HEK293T (cell line): ENCODE data around the gene MARK4.

Experiments
- CTCF ChIA-PET: fragments of 350-600 bp; formaldehyde crosslinking; extraction: SDS; loops from one replicate; lab custom pipeline; 2021; ENCODE audit warnings: antibody characterized with exemption, inconsistent platforms; lab: Yijun Ruan, JAX
- POLR2A ChIA-PET: fragments of 350-600 bp; formaldehyde crosslinking; extraction: SDS; loops from one replicate; lab custom pipeline; 2020; ENCODE audit warnings: antibody characterized with exemption, inconsistent platforms; lab: Yijun Ruan, JAX
- DNase-seq: peaks from one replicate; pipeline ENCODE4 v3.0.0; 2012; ENCODE audit warnings: mixed read lengths; ENCODE audit errors: extremely low spot score
- ARNT ChIP-seq: fragments of 450-650 bp; IDR thresholded peaks from 2 replicates; pipeline ENCODE4 v1.6.1; 2017; ENCODE audit warnings: mild to moderate bottlenecking
- BHLHE40 ChIP-seq: fragments of 450-650 bp; IDR thresholded peaks from 2 replicates; pipeline ENCODE4 v1.6.1; 2016; ENCODE audit warnings: mild to moderate bottlenecking, moderate library complexity, borderline replicate concordance
- CTBP1 ChIP-seq: fragments of 450-650 bp; IDR thresholded peaks from 2 replicates; pipeline ENCODE4 v1.6.1; 2016; ENCODE audit warnings: borderline replicate concordance
- ELF4 ChIP-seq: fragments of 450-650 bp; IDR thresholded peaks from 2 replicates; pipeline ENCODE4 v1.6.1; 2017; ENCODE audit warnings: antibody characterized with exemption
- FOXA1 ChIP-seq: fragments of 450-650 bp; IDR thresholded peaks from 2 replicates; pipeline ENCODE4 v1.6.1; 2016; ENCODE audit warnings: mild to moderate bottlenecking
- FOXK2 ChIP-seq: fragments of 450-650 bp; IDR thresholded peaks from 2 replicates; pipeline ENCODE4 v1.6.1; 2016; ENCODE audit warnings: mild to moderate bottlenecking
- FOXM1 ChIP-seq: fragments of 450-650 bp; IDR thresholded peaks from 2 replicates; pipeline ENCODE4 v1.6.1; 2017; ENCODE audit warnings: mild to moderate bottlenecking, borderline replicate concordance
- HDGF ChIP-seq: fragments of 450-650 bp; IDR thresholded peaks from 2 replicates; pipeline ENCODE4 v1.6.1; 2017; ENCODE audit warnings: antibody characterized with exemption, borderline replicate concordance
- L3MBTL2 ChIP-seq: fragments of 450-650 bp; conservative IDR thresholded peaks from 2 replicates; pipeline ENCODE4 v1.6.1; 2016; ENCODE audit warnings: mild to moderate bottlenecking
- LEF1 ChIP-seq: fragments of 450-650 bp; IDR thresholded peaks from 2 replicates; pipeline ENCODE4 v1.6.1; 2017; ENCODE audit warnings: mild to moderate bottlenecking, borderline replicate concordance
- NFRKB ChIP-seq: fragments of 450-650 bp; IDR thresholded peaks from 2 replicates; pipeline ENCODE4 v1.6.1; 2016; ENCODE audit warnings: mild to moderate bottlenecking, moderate library complexity
- SP1 ChIP-seq: fragments of 450-650 bp; IDR thresholded peaks from 2 replicates; pipeline ENCODE4 v1.6.1; 2017
- SUZ12 ChIP-seq: fragments of 450-650 bp; IDR thresholded peaks from 2 replicates; pipeline ENCODE4 v1.6.1; 2016; ENCODE audit warnings: mild to moderate bottlenecking
- TARDBP ChIP-seq: fragments of 450-650 bp; IDR thresholded peaks from 2 replicates; pipeline ENCODE4 v1.6.1; 2016
- ZNF384 ChIP-seq: fragments of 450-650 bp; IDR thresholded peaks from 2 replicates; pipeline ENCODE4 v1.6.1; 2016
- TF ChIP-seq, protein P1 (sequence below): fragments of 450-650 bp; IDR thresholded peaks from 2 replicates; pipeline ENCODE4 v1.6.1; 2016

Gene MARK4

GRCh38 chr19:45303269-45304060 lies 52.4 kb downstream of the MARK4 start:
- POLR2A ChIA-PET: interaction anchor here (1.3 kb wide), 1 partner anchor 23 kb away, joined by 3 read pairs; no protein-coding TSS in a partner anchor
- TF ChIP-seq HDGF: no peak
- no peak for TF ChIP-seq LEF1
- no peak for TF ChIP-seq L3MBTL2
- no peak for TF ChIP-seq NFRKB
- TF ChIP-seq, protein P1, sequence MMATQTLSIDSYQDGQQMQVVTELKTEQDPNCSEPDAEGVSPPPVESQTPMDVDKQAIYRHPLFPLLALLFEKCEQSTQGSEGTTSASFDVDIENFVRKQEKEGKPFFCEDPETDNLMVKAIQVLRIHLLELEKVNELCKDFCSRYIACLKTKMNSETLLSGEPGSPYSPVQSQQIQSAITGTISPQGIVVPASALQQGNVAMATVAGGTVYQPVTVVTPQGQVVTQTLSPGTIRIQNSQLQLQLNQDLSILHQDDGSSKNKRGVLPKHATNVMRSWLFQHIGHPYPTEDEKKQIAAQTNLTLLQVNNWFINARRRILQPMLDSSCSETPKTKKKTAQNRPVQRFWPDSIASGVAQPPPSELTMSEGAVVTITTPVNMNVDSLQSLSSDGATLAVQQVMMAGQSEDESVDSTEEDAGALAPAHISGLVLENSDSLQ: no peak
- no peak for TF ChIP-seq BHLHE40
- no peak for TF ChIP-seq ZNF384
- no peak for TF ChIP-seq SP1
- no peak for DNase-seq
- CTCF ChIA-PET: no interaction called here

DNA sequence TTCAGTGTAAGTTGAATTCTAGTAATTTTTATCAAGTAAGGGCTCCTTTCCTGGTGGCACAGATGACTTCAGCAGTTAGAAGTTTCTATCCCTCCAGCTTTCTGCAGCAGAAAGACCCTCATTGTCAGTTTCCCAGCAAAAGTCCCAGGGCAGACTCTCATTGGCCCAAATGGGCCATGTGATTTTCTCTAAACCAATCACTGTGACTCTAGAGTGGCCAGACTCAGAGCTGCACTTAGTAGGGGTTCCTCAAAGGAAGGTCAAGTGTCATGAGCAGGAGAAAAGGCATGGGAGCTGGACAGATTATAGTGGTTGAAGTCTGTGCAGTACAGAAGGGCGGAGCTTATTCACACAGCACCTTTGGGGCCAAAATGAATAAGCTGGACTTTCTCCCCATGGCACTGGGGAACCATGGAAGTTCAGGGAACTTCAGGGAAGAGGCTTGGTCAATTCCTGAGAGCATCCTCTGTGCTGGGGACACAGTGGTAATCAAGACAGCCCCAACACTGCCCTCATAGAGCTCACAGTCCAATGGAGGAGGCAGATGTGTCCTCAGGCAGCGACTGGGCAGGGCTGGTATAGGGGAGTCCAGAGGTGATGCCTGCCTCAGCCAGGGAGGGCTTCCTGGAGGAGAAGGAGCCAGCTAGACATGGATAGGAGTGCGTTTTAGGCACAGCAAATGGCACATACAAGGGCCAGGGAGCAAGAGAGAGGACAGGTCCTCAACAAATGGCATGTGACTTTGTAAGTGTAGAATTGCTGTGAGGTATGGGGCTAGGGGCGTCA lies 53.3 kb downstream of the MARK4 start:
- no peak for DNase-seq
- TF ChIP-seq, protein P1: no peak
- TF ChIP-seq FOXM1: no peak
- TF ChIP-seq CTBP1: no peak
- TF ChIP-seq FOXK2: no peak
- no peak for TF ChIP-seq HDGF
- no peak for TF ChIP-seq LEF1
- TF ChIP-seq ARNT: no peak
- TF ChIP-seq ZNF384: no peak
- TF ChIP-seq ELF4: no peak
- no peak for TF ChIP-seq SUZ12
- TF ChIP-seq FOXA1: no peak
- POLR2A ChIA-PET: interaction anchor here (1.3 kb wide), 1 partner anchor 22 kb away, joined by 3 read pairs; no protein-coding TSS in a partner anchor
- CTCF ChIA-PET: no interaction called here

GRCh38 chr19:45305007-45305406 lies 53.9 kb downstream of the MARK4 start:
- POLR2A ChIA-PET: interaction anchor here (1.3 kb wide), 1 partner anchor 21 kb away, joined by 3 read pairs; no protein-coding TSS in a partner anchor
- DNase-seq: no peak
- CTCF ChIA-PET: no interaction called here
- TF ChIP-seq HDGF: no peak
- no peak for TF ChIP-seq SP1
- no peak for TF ChIP-seq CTBP1
- no peak for TF ChIP-seq FOXA1
- no peak for TF ChIP-seq FOXK2
- TF ChIP-seq, protein P1: no peak
- no peak for TF ChIP-seq ELF4
- TF ChIP-seq ZNF384: no peak

- TF ChIP-seq L3MBTL2 (no peak), SP1 (no peak), LEF1 (no peak), BHLHE40 (no peak), ZNF384 (no peak), ELF4 (no peak), FOXA1 (no peak), FOXM1 (no peak)
- TF ChIP-seq, protein P1: peak; percentile 95
- no peak for DNase-seq
- ChIA-PET POLR2A (no interaction called here), CTCF (no interaction called here)
Observed at GRCh38 chr19:45305421-45305820, 54.4 kb downstream of the MARK4 start.

GRCh38 chr19:45306040-45306439 lies 55.0 kb downstream of the MARK4 start:
- ChIA-PET POLR2A (interaction anchor here (1.3 kb wide), 1 partner anchor 20 kb away, joined by 4 read pairs; no protein-coding TSS in a partner anchor), CTCF (no interaction called here)
- no peak for DNase-seq
- TF ChIP-seq TARDBP (no peak), HDGF (no peak)
